Adipose tissue (tissue), 3 donors: ENCODE data around the gene TMEM196. TPM values are rescaled to one million over a fixed set of nuclear protein-coding genes. Genes with fewer than 3 reads are reported as not detected.
"Not testable (repeated sequence)": the region's sequence is repeated elsewhere in the genome, so short reads cannot be mapped to it uniquely, and the experiment has no call there.

Experiments used
- H3K27ac ChIP-seq: one replicate; pipeline ENCODE4 v1.5.1; 2013; ENCODE audit warnings: low read depth, low read length
- WGBS, 3 donors: extraction: QIAGEN DNeasy Blood & Tissue Kit; methylation state at CpG; one replicate each; pipeline ENCODE4 v1.1.7; 2013; 5-methylcytosine and 5-hydroxymethylcytosine counted together
- polyA plus RNA-seq, 3 donors: library from polyadenylated mRNA; stranded (reverse); fragments of 200-250 nt; gene quantifications; one replicate each; pipeline ENCODE4 v1.2.3, GENCODE V29; 2013
- donor health status: healthy with polysubstance abuse.
- donor health status: Bipolar disorder and iron deficiency.
- donor health status: healthy.

The TMEM196 gene
- polyA plus RNA-seq, 3 donors = 0.29 TPM; not detected in 2

DNA sequence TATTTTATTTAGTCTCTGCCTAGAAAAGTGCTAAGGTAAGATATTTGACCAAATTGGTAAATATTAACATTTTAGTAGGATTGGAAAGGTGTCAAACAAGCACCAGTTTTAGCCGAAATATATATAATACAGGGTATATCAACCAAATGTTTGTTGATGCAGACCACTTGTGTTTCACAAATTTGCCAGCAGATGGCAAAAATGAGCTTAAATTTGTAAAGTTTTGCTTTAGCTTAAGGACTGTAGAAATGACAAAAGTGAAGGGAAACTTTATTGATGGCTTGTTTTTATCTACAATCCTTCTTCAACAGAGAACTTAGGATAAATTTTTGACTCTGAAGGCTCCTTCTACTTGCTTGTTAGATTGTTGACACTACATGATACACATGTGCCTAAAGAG lies 59.7 kb downstream of the TMEM196 start:
- 46 to 58% (median 57%) methylated on average over 1 of the region's 1 CpG for WGBS, 3 donors

GRCh38 chr7:19709249-19709578 lies 64.2 kb downstream of the TMEM196 start:
- WGBS, 3 donors = 55 to 58% (median 56%) methylated on average over 6 of the region's 6 CpGs

More for the DNA sequence above, 59.7 kb downstream of the TMEM196 start:
- no peak overlapping the region for H3K27ac ChIP-seq

DNA sequence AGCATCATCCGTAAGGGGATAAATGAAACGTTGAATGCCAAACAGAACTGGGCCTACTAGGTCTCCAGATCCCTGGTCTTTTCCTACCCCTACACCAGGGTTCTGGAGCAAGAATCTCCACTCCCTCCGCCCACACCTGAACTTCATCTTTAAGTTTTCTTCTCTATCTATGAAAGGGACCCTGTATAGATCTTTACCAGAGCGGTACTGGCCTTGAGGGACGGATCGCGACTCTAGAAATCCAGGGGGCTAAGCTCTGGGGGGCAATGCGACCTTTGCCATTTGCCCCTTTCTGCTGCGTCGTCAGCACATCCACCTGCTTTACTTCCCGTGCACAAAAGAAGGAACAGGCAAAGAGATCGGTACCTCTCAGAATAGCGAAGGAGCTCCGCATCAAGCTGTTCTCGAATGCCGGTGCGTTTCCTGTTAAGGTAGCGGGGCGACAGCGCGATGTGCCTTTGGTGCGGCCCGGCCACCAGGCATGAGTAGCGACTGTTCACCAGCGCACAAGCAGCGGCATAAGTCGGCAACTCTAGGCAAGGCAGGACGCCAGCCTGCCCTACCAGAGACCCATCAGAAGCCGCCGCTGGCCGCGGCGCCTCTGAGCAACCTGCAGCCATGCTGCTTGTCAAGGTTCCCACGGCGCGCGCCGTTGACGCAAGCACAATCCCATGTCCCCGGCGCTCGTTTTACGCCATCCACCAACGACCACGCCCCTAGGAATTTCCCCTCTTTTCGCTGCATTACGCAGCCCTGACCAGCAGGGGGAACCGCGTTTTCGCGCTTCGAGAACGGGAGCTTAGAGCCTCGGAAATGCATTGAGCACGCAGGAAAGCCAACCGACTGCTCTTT lies 64.8 kb downstream of the TMEM196 start, which contains the start of gene POLR1F:
POLR1F (minus strand) TSS at position 641 of the 852 bp plus-strand sequence; CDS start at position 620, 21 bp downstream.
- no peak within 1 kb of the TSS for H3K27ac ChIP-seq
- WGBS, 3 donors = 0 to 1% (median 0%) methylated on average over 56 of the region's 56 CpGs

More at GRCh38 chr7:19709249-19709578, 64.2 kb downstream of the TMEM196 start:
- H3K27ac ChIP-seq = no peak overlapping the region

DNA sequence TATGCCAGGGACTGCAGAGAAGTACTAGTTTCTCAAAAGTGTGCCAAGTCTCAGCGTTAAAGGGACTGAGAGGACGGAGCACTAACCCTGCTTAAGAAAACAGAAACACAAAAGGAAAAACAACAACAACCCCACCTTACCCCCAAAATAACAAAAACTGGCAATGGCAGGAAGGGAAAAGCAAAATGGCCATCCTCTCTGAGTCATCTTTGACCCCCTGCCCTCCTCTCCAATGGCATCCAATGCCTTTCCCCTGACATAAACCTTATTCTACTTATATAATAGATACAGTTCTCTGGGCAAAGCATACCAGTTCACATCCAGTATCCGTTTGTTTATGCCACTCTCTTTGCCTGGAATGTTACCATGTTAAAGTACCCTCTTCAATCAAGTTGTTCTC lies 66.2 kb downstream of the TMEM196 start:
- WGBS, 3 donors = 52 to 73% (median 68%) methylated on average over 3 of the region's 3 CpGs
- no peak overlapping the region for H3K27ac ChIP-seq

- no peak overlapping the region for H3K27ac ChIP-seq
- WGBS, 3 donors = 80 to 90% (median 87%) methylated on average over 2 of the region's 2 CpGs
These were observed 67.8 kb downstream of the TMEM196 start for GRCh38 chr7:19705663-19706062.

DNA sequence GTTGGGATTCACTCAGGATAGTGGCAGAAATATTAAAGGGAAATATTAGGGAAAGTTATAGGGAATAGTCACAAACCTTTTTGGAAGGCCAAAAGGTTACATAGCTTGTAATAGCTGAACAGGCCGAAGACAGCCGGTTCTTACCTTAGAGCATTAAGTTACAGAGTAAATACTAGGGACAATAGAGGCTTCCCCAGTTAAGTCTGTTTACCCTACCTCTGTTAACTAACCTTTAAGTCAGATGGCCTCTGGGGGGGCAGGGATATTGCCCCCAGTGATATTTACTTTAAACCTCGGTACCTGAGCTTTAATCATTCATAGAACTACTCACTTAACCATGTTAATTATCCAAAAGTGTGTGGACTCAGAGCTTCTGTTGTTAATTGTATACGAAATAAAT lies 71.9 kb downstream of the TMEM196 start:
- WGBS, 3 donors = 63 to 96% (median 79%) methylated on average over 4 of the region's 4 CpGs
- H3K27ac ChIP-seq = no peak overlapping the region

DNA sequence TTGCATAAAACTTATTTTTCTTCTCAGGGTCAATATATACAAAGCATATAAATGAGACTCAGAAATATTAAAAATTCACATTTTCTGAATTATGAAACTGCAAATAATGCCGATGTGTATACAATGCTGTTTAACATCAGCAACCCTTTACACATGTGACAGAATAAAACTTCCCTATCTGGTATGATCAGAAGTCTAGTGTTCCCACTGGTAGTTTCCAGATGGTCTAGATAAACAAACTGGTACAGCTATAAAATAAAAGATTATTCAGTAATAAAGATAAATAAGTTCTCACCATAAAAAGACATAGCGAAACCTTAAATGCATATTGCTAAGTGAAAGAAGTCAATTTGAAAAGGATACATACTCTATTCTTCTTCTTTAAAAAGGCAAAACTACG lies 72.5 kb downstream of the TMEM196 start:
- 89 to 96% (median 93%) methylated on average over 3 of the region's 3 CpGs for WGBS, 3 donors
- H3K27ac ChIP-seq = no peak overlapping the region

DNA sequence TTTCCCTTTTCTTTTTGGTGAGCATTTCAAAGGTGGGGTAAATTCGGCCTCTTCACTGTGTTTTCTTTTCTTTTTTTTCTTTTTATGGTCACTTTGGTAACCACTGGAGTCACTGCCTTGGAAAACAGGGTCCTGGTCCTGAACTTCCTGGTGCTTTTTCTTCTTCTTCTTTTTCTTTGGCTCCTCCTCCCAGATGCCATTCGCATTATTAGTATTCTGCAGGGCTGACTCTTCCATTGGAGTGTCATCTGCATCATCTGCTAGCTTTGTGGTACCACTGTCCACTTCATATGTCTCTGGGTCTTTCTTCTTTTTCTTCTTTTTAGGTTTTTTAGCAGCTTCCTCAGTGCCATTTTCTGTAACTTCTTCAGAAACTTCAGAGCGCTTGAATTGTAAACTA lies 75.1 kb downstream of the TMEM196 start:
- no peak overlapping the region for H3K27ac ChIP-seq
- WGBS, 3 donors = 89 to 95% (median 93%) methylated on average over 3 of the region's 3 CpGs

GRCh38 chr7:19696926-19697325 lies 76.5 kb downstream of the TMEM196 start:
- no peak overlapping the region for H3K27ac ChIP-seq

GRCh38 chr7:19692111-19692828 lies 81.1 kb downstream of the TMEM196 start:
- H3K27ac ChIP-seq = no peak overlapping the region
- WGBS, 3 donors = 95 to 97% (median 95%) methylated on average over 23 to 26 of the region's 26 CpGs

DNA sequence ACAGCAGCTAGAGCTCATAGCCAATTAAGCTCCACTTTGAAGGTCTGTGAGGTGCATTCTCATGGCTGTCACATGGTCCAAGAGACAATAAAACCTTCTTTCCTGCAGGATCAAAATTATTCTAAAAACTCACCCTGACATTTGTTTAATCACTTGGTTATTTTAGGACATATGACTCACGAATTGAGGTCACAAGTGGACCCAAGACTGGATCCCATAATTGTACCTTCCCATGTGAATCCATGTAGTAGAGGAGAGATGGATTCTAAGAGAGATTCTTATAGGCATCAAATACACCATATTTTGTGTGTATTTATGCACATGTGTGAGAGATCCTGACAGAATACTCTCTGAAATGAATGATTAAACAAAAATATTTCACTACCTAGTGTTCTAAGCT lies 82.7 kb downstream of the TMEM196 start:
- no peak overlapping the region for H3K27ac ChIP-seq
- 63 to 92% (median 74%) methylated on average over 1 of the region's 1 CpG for WGBS, 3 donors

DNA sequence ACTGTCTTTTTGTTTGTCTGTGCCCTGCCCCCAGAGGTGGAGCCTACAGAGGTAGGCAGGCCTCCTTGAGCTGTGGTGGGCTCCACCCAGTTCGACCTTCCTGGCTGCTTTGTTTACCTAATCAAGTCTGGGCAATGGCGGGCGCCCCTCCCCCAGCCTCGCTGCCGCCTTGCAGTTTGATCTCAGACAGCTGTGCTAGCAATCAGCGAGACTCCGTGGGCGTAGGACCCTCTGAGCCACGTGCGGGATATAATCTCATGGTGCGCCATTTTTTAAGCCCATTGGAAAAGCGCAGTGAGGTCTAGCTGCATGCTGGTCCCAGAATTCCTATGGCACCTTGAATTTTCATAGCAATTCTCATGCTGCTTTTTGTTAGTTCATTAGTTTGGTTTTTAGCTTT lies 84.3 kb downstream of the TMEM196 start:
- WGBS, 3 donors = 57 to 81% (median 74%) methylated on average over 12 of the region's 12 CpGs
- H3K27ac ChIP-seq = not testable (repeated sequence)

- H3K27ac ChIP-seq = no peak overlapping the region
- WGBS, 3 donors = 82 to 93% (median 85%) methylated on average over 5 of the region's 5 CpGs
These were observed 91.8 kb downstream of the TMEM196 start for GRCh38 chr7:19681596-19681995.

DNA sequence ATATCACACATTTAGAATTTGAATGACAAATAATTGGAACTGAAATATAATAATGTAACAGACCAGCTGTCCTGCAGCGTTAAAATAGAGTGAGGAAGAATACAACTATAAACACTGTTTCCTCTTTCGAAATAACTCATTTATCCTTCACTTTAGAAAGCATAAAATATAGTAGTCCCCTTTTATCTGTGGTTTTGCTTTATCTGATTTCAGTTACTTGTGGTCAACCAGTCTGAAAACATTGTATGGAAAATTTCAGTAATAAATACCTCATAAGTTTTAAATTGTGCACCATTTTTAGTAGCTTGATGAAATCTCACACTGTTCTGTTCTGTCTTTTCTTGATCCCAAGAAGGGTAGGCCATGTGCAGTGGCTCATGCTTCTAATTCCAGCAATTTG lies 96.2 kb downstream of the TMEM196 start:
- WGBS, 3 donors = 26 to 67% (median 31%) methylated on average over 2 of the region's 2 CpGs
- H3K27ac ChIP-seq = no peak overlapping the region

- 73 to 87% (median 77%) methylated on average over 1 of the region's 1 CpG for WGBS, 3 donors
- H3K27ac ChIP-seq = no peak overlapping the region
These were observed 97.6 kb downstream of the TMEM196 start for GRCh38 chr7:19675816-19676215.

GRCh38 chr7:19674266-19674960 lies 99.0 kb downstream of the TMEM196 start:
- no peak overlapping the region for H3K27ac ChIP-seq

GRCh38 chr7:19670806-19671205 lies 102.6 kb downstream of the TMEM196 start:
- no peak overlapping the region for H3K27ac ChIP-seq
- 88 to 96% (median 91%) methylated on average over 1 of the region's 1 CpG for WGBS, 3 donors

More at GRCh38 chr7:19674266-19674960, 99.0 kb downstream of the TMEM196 start:
- 71 to 84% (median 75%) methylated on average over 5 of the region's 5 CpGs for WGBS, 3 donors
